ENCODE data around the gene ZNF569. TPM values are rescaled to one million over a fixed set of nuclear protein-coding genes. Genes with fewer than 3 reads are reported as not detected.

Gene ZNF569
- total and polyA plus RNA-seq, 2 of the 13 experiments (the other 11 are each of a cell fraction or from before 2014, with no cell fraction given), result 1.4 to 5.7 TPM

GRCh38 chr19:37467608-37468090 lies 405 bp upstream of the ZNF569 start (continued):
- TF ChIP-seq KLF6 (CRISPR knock-in tag; IDR thresholded peaks at IDR 0.05), result 0 out of 2 replicates have a peak, but pooled peaks have one; percentile 6
- TF ChIP-seq YEATS2 (CRISPR knock-in tag; IDR thresholded peaks at IDR 0.05; ENCODE audit: borderline replicate concordance), result no peak
- no peak for TF ChIP-seq RERE (CRISPR knock-in tag; IDR thresholded peaks at IDR 0.05; ENCODE audit: low read depth)
- no peak for TF ChIP-seq MED8 (CRISPR knock-in tag; IDR thresholded peaks at IDR 0.05; ENCODE audit: insufficient replicate concordance)
- TF ChIP-seq EP300 (IDR thresholded peaks at IDR 0.05; ENCODE audit: low read depth in 2 of 2, low read length in 2 of 2), result 0 out of 4 replicates have a peak, but pooled peaks of 1 of the 2 experiments have one; percentile 21
- no peak for TF ChIP-seq EP300 (CRISPR knock-in tag; IDR thresholded peaks at IDR 0.05; ENCODE audit: borderline replicate concordance)
- TF ChIP-seq WIZ (CRISPR knock-in tag; IDR thresholded peaks at IDR 0.05), result peak; percentile 65; the same call in 1 of the 2 replicates
- TF ChIP-seq ZBTB38 (CRISPR knock-in tag; IDR thresholded peaks at IDR 0.05), result 0 out of 2 replicates have a peak, but pooled peaks have one; percentile 9
- TF ChIP-seq PHF21A (CRISPR knock-in tag; IDR thresholded peaks at IDR 0.05), result peak; percentile 7; the same call in 1 of the 2 replicates
- no peak for TF ChIP-seq ZNF605 (CRISPR knock-in tag; IDR thresholded peaks at IDR 0.05)
- no peak for TF ChIP-seq TP53 (CRISPR knock-in tag; conservative IDR thresholded peaks at IDR 0.05)
- 0 out of 4 replicates have a peak, but pooled peaks of 1 of the 2 experiments have one; percentile 4 for TF ChIP-seq NR2F1 (CRISPR knock-in tag; IDR thresholded peaks at IDR 0.05)
- TF ChIP-seq NR2F6 (IDR thresholded peaks at IDR 0.05), result no peak
- TF ChIP-seq NR2F6 (CRISPR knock-in tag; IDR thresholded peaks at IDR 0.05), result 0 out of 2 replicates have a peak, but pooled peaks have one; percentile 5
- no peak for TF ChIP-seq ZNF333 (CRISPR knock-in tag; IDR thresholded peaks at IDR 0.05; ENCODE audit: borderline replicate concordance)
- TF ChIP-seq SCMH1 (CRISPR knock-in tag; IDR thresholded peaks at IDR 0.05; ENCODE audit: borderline replicate concordance), result no peak
- TF ChIP-seq SMAD1 (CRISPR knock-in tag; IDR thresholded peaks at IDR 0.05; ENCODE audit: borderline replicate concordance, low read depth), result 0 out of 2 replicates have a peak, but pooled peaks have one; percentile 5
- TF ChIP-seq SALL2 (CRISPR knock-in tag; IDR thresholded peaks at IDR 0.05), result 0 out of 2 replicates have a peak, but pooled peaks have one; percentile 7

All from HepG2 (cell line).